ENCODE results near the gene CRKL.

CRKL gene

GRCh38 chr22:20873214-20873613, 44.0 kb upstream of the CRKL start:
- Histone ChIP-seq H3K23ac (ENCODE audit: low read depth, low read length, poor library complexity) (no peak overlapping the region), H3K9me3 (replicated peaks in 1 of 2; ENCODE audit: control insufficient read depth in 2 of 2, insufficient read depth in 1 of 2, low read depth in 1 of 2, low read length in 2 of 2) (no peaks in the 10 kb centered on the region), H2AK5ac (ENCODE audit: low read depth, low read length) (no peak overlapping the region), H4K91ac (ENCODE audit: low read depth, low read length, poor library complexity) (no peak overlapping the region), H3K4me1 (ENCODE audit: control insufficient read depth in 2 of 2, insufficient read depth in 1 of 2, low read depth in 1 of 2, low read length in 2 of 2) (no peaks in the 10 kb centered on the region), H3K18ac (ENCODE audit: low read length) (no peak overlapping the region), H3K9ac (ENCODE audit: low read depth, low read length, poor library complexity) (no peak overlapping the region), H3K36me3 (replicated peaks in 1 of 2; ENCODE audit: control insufficient read depth in 2 of 2, insufficient read depth in 2 of 2, low read length in 2 of 2) (peaks cover 5 to 52% of the 10 kb centered on the region in 2 donors), H3K4me3 (ENCODE audit: low read length in 2 of 2) (no peak overlapping the region), H2BK15ac (ENCODE audit: low read length) (no peak overlapping the region), H3K27ac (replicated peaks; ENCODE audit: low read length) (no peak overlapping the region), H3K4ac (ENCODE audit: low read length) (no peak overlapping the region), H4K8ac (ENCODE audit: low read depth, low read length) (no peak overlapping the region), H2BK120ac (ENCODE audit: low read depth, low read length) (no peak overlapping the region), H3K14ac (ENCODE audit: low read length) (no peak overlapping the region), H3K79me1 (ENCODE audit: low read depth, low read length) (no peaks in the 10 kb centered on the region), H2BK12ac (ENCODE audit: low read length) (no peak overlapping the region), H2AFZ (ENCODE audit: low read length) (no peak overlapping the region), H3K27me3 (ENCODE audit: control insufficient read depth in 3 of 3, insufficient read depth in 3 of 3, low read depth in 1 of 3, low read length in 3 of 3) (no peaks in the 10 kb centered on the region), H2BK5ac (ENCODE audit: low read length) (no peak overlapping the region), H3K4me2 (ENCODE audit: insufficient read depth, low read length, poor library complexity, severe bottlenecking) (no peak overlapping the region)
- WGBS, 2 donors (ENCODE audit: extremely low coverage in 2 of 2, insufficient read length in 2 of 2, insufficient replicate concordance in 1 of 2): no CpG with 5 or more reads among the region's 3 CpGs
- DNase-seq (ENCODE audit: low spot score): no peak

- no peaks in the 10 kb centered on the region for H3K79me1 ChIP-seq (ENCODE audit: low read depth, low read length)
- peak overlapping the region; percentile 29 for H3K23ac ChIP-seq (ENCODE audit: low read depth, low read length, poor library complexity)
- H2AK5ac ChIP-seq (ENCODE audit: low read depth, low read length): no peak overlapping the region
- no peaks in the 10 kb centered on the region for H3K9me3 ChIP-seq (replicated peaks in 1 of 2; ENCODE audit: control insufficient read depth in 2 of 2, insufficient read depth in 1 of 2, low read depth in 1 of 2, low read length in 2 of 2)
- no peak overlapping the region for H2BK120ac ChIP-seq (ENCODE audit: low read depth, low read length)
- no peak overlapping the region for H3K27ac ChIP-seq (replicated peaks; ENCODE audit: low read length)
- no peaks in the 10 kb centered on the region for H3K27me3 ChIP-seq (ENCODE audit: control insufficient read depth in 3 of 3, insufficient read depth in 3 of 3, low read depth in 1 of 3, low read length in 3 of 3)
- H3K4me2 ChIP-seq (ENCODE audit: insufficient read depth, low read length, poor library complexity, severe bottlenecking): no peak overlapping the region
- no peak for DNase-seq (ENCODE audit: low spot score)
- H4K8ac ChIP-seq (ENCODE audit: low read depth, low read length): no peak overlapping the region
- no peak overlapping the region for H2BK12ac ChIP-seq (ENCODE audit: low read length)
- no peak overlapping the region for H4K91ac ChIP-seq (ENCODE audit: low read depth, low read length, poor library complexity)
- no peaks in the 10 kb centered on the region for H3K4me1 ChIP-seq (ENCODE audit: control insufficient read depth in 2 of 2, insufficient read depth in 1 of 2, low read depth in 1 of 2, low read length in 2 of 2)
- no peak overlapping the region for H3K4me3 ChIP-seq (ENCODE audit: low read length in 2 of 2)
- no peak overlapping the region for H3K18ac ChIP-seq (ENCODE audit: low read length)
- no peak overlapping the region for H3K4ac ChIP-seq (ENCODE audit: low read length)
- no peak overlapping the region for H2BK15ac ChIP-seq (ENCODE audit: low read length)
- H3K9ac ChIP-seq (ENCODE audit: low read depth, low read length, poor library complexity): no peak overlapping the region
- H3K14ac ChIP-seq (ENCODE audit: low read length): no peak overlapping the region
- H3K36me3 ChIP-seq (replicated peaks in 1 of 2; ENCODE audit: control insufficient read depth in 2 of 2, insufficient read depth in 2 of 2, low read length in 2 of 2): peaks cover 5 to 47% of the 10 kb centered on the region in 2 donors
- no peak overlapping the region for H2BK5ac ChIP-seq (ENCODE audit: low read length)
- H2AFZ ChIP-seq (ENCODE audit: low read length): no peak overlapping the region
- WGBS, 2 donors (ENCODE audit: extremely low coverage in 2 of 2, insufficient read length in 2 of 2, insufficient replicate concordance in 1 of 2): no CpG with 5 or more reads among the region's 1 CpG
Observed at GRCh38 chr22:20875296-20875695, 41.9 kb upstream of the CRKL start.

- no peak overlapping the region for H3K27ac ChIP-seq (replicated peaks; ENCODE audit: low read length)
- no CpG with 5 or more reads among the region's 3 CpGs for WGBS, 2 donors (ENCODE audit: extremely low coverage in 2 of 2, insufficient read length in 2 of 2, insufficient replicate concordance in 1 of 2)
- H3K4me1 ChIP-seq (ENCODE audit: control insufficient read depth in 2 of 2, insufficient read depth in 1 of 2, low read depth in 1 of 2, low read length in 2 of 2): no peaks in the 10 kb centered on the region
- no peak overlapping the region for H3K9ac ChIP-seq (ENCODE audit: low read depth, low read length, poor library complexity)
- no peak overlapping the region for H4K8ac ChIP-seq (ENCODE audit: low read depth, low read length)
- H3K9me3 ChIP-seq (replicated peaks in 1 of 2; ENCODE audit: control insufficient read depth in 2 of 2, insufficient read depth in 1 of 2, low read depth in 1 of 2, low read length in 2 of 2): no peaks in the 10 kb centered on the region
- H2BK5ac ChIP-seq (ENCODE audit: low read length): no peak overlapping the region
- no peak overlapping the region for H2AK5ac ChIP-seq (ENCODE audit: low read depth, low read length)
- no peak overlapping the region for H3K4me2 ChIP-seq (ENCODE audit: insufficient read depth, low read length, poor library complexity, severe bottlenecking)
- no peak overlapping the region for H2AFZ ChIP-seq (ENCODE audit: low read length)
- no peak overlapping the region for H2BK120ac ChIP-seq (ENCODE audit: low read depth, low read length)
- H3K4ac ChIP-seq (ENCODE audit: low read length): no peak overlapping the region
- H3K27me3 ChIP-seq (ENCODE audit: control insufficient read depth in 3 of 3, insufficient read depth in 3 of 3, low read depth in 1 of 3, low read length in 3 of 3): no peaks in the 10 kb centered on the region
- no peak overlapping the region for H3K18ac ChIP-seq (ENCODE audit: low read length)
- peak overlapping the region in 1 of 2 donors; percentile 42 for H3K4me3 ChIP-seq (ENCODE audit: low read length in 2 of 2)
- H3K36me3 ChIP-seq (replicated peaks in 1 of 2; ENCODE audit: control insufficient read depth in 2 of 2, insufficient read depth in 2 of 2, low read length in 2 of 2): peaks cover 9 to 53% of the 10 kb centered on the region in 2 donors
- no peaks in the 10 kb centered on the region for H3K79me1 ChIP-seq (ENCODE audit: low read depth, low read length)
- H2BK15ac ChIP-seq (ENCODE audit: low read length): no peak overlapping the region
- H3K23ac ChIP-seq (ENCODE audit: low read depth, low read length, poor library complexity): no peak overlapping the region
- H2BK12ac ChIP-seq (ENCODE audit: low read length): no peak overlapping the region
- H3K14ac ChIP-seq (ENCODE audit: low read length): no peak overlapping the region
- no peak overlapping the region for H4K91ac ChIP-seq (ENCODE audit: low read depth, low read length, poor library complexity)
- DNase-seq (ENCODE audit: low spot score): no peak
Observed at GRCh38 chr22:20877715-20878114, 39.5 kb upstream of the CRKL start.

- Histone ChIP-seq H3K36me3 (replicated peaks in 1 of 2; ENCODE audit: control insufficient read depth in 2 of 2, insufficient read depth in 2 of 2, low read length in 2 of 2) (peaks cover 12 to 46% of the 10 kb centered on the region in 2 donors), H2BK15ac (ENCODE audit: low read length) (no peak overlapping the region), H3K79me1 (ENCODE audit: low read depth, low read length) (no peaks in the 10 kb centered on the region), H3K14ac (ENCODE audit: low read length) (no peak overlapping the region), H3K4ac (ENCODE audit: low read length) (no peak overlapping the region), H3K23ac (ENCODE audit: low read depth, low read length, poor library complexity) (no peak overlapping the region), H3K9ac (ENCODE audit: low read depth, low read length, poor library complexity) (no peak overlapping the region), H3K18ac (ENCODE audit: low read length) (no peak overlapping the region), H4K91ac (ENCODE audit: low read depth, low read length, poor library complexity) (no peak overlapping the region), H2BK5ac (ENCODE audit: low read length) (no peak overlapping the region), H3K4me3 (ENCODE audit: low read length in 2 of 2) (no peak overlapping the region), H3K27ac (replicated peaks; ENCODE audit: low read length) (no peak overlapping the region), H4K8ac (ENCODE audit: low read depth, low read length) (no peak overlapping the region), H2BK12ac (ENCODE audit: low read length) (no peak overlapping the region), H2BK120ac (ENCODE audit: low read depth, low read length) (no peak overlapping the region), H3K4me2 (ENCODE audit: insufficient read depth, low read length, poor library complexity, severe bottlenecking) (no peak overlapping the region), H3K4me1 (ENCODE audit: control insufficient read depth in 2 of 2, insufficient read depth in 1 of 2, low read depth in 1 of 2, low read length in 2 of 2) (peaks cover 0 to 3% of the 10 kb centered on the region in 2 donors), H2AFZ (ENCODE audit: low read length) (no peak overlapping the region), H2AK5ac (ENCODE audit: low read depth, low read length) (no peak overlapping the region), H3K27me3 (ENCODE audit: control insufficient read depth in 3 of 3, insufficient read depth in 3 of 3, low read depth in 1 of 3, low read length in 3 of 3) (no peaks in the 10 kb centered on the region), H3K9me3 (replicated peaks in 1 of 2; ENCODE audit: control insufficient read depth in 2 of 2, insufficient read depth in 1 of 2, low read depth in 1 of 2, low read length in 2 of 2) (no peaks in the 10 kb centered on the region)
- DNase-seq (ENCODE audit: low spot score): no peak
- WGBS, 2 donors (ENCODE audit: extremely low coverage in 2 of 2, insufficient read length in 2 of 2, insufficient replicate concordance in 1 of 2): no CpG with 5 or more reads among the region's 5 CpGs
Observed at GRCh38 chr22:20881231-20881630, 36.0 kb upstream of the CRKL start.
